GM21447 (cell line): ENCODE results near the gene PPP1CC.
A peak's percentile ranks its signal among the peaks of the same experiment; 100 is the strongest.
"Not testable (repeated sequence)": the region's sequence is repeated elsewhere in the genome, so short reads cannot be mapped to it uniquely, and the experiment has no call there.

Experiments used
- ATAC-seq: cut with Tn5 transposase; IDR thresholded peaks from one replicate; pipeline ENCODE4 v1.9.1; 2021; ENCODE audit not compliant: unreplicated experiment

Gene PPP1CC

DNA sequence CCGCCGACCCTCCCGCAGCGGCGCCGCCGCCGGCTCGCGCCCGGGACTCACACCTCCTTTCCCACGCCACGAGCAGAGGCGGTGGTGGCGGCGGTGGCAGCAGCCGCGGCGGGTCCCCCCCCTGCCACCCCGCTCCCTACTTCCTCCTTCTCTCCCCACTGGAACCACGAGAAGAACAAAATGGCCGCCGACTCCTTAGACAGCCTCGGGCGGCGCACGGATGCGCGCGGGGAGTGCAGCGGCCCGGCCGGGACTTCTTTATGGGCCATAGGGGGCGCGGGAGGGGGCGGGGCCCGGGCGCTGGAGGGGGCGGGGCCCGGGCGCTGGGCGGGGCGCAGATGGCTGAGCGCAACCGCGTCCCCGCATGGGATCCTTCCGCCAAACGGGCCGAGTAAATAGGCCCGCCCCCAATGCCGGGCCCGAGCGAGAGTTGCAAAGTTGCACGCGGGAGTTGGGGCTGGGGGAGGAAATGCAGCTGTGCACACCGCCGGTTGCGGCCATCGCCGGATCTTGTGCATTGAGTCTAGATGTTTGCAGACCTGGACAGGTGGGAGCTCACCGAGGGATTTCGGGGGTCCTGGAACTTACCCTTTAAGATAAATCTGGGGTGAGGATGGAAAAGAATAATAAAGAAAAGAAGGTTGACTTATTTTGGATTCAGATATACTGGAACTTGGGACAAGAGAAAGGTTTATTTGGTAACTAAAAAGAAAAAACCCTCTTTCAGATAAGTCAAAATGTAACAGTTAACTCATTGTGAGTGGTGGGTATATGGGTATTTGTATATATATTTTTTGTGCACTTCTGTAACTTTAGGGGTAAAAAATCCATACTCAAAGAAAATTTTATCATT is at the start of gene PPP1CC:
PPP1CC (minus strand) TSS at position 174 of the 853 bp plus-strand sequence. CDS start 184 bp downstream, outside the sequence.
- peak; percentile 73 for ATAC-seq

- no peak for ATAC-seq
These were observed 48.9 kb upstream of the PPP1CC start for GRCh38 chr12:110791589-110791988.

DNA sequence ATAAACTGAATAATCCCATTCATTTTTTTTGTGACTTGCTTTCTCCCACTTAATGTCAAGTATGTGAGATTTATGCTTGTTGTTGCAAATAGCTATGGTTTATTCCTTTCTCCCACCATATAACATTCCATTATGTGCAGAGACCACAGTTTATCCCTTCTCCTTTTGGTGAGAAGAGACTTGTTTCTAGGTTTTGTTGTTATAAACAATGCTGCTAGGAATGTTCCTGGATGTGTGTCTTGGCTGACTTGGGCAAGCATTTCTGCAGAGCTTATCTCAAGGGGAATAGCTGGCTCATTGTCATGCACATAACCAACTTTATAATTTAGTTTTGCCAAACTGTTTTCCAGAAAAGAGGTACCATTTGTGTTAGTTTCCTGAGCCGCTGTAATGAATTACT is 47.6 kb upstream of the PPP1CC start:
- no peak for ATAC-seq

- no peak for ATAC-seq
These were observed 43.3 kb upstream of the PPP1CC start for GRCh38 chr12:110786012-110786411.

GRCh38 chr12:110785240-110785639 is 42.5 kb upstream of the PPP1CC start:
- no peak for ATAC-seq

DNA sequence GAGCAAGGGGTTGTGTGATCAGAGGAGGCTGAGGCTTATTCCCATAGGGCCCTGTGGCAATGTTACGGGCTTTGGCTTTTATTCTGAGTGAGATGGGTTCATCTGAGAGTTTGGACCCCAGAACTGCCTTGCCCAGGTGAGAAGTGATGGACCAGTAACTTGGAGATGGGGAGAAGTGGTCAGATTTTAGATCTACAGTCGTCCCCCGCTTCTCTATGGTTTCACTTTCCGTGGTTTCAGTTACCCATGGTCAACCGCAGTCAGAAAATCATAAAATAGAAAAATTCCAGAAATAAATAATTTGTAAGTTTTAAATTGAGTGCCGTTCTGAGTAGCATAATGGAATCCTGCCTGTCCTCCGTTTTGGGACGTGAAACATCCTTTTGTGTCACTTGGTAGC is 40.2 kb upstream of the PPP1CC start:
- ATAC-seq = no peak

- ATAC-seq = no peak
These were observed 39.4 kb upstream of the PPP1CC start for GRCh38 chr12:110782094-110782493.

- ATAC-seq = no peak
These were observed 37.8 kb upstream of the PPP1CC start for GRCh38 chr12:110780448-110780847.

- ATAC-seq = no peak
These were observed 36.3 kb upstream of the PPP1CC start for GRCh38 chr12:110778833-110779577.

GRCh38 chr12:110776410-110776809 is 33.7 kb upstream of the PPP1CC start:
- peak; percentile 95 for ATAC-seq

GRCh38 chr12:110775997-110776396 is 33.3 kb upstream of the PPP1CC start:
- ATAC-seq = no peak

DNA sequence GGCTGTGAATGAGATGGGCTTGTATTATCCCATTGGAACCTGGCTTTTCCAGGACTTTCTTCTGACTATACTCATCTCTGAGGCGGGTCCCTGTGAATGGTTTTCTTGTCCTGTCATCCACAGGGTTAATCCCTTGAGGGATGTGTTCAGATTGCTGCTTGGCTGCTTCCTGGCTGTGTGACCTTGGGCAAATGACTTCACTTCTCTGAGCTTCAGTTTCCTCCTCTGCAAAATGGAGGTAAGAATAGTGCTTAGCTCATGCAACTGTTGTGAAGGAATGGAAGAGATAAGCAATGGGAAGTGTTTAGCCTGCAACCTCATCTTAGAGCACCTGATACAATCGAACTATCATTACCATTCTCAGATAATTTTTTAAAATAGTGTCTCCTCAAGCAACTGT is 32.1 kb upstream of the PPP1CC start:
- ATAC-seq = no peak

DNA sequence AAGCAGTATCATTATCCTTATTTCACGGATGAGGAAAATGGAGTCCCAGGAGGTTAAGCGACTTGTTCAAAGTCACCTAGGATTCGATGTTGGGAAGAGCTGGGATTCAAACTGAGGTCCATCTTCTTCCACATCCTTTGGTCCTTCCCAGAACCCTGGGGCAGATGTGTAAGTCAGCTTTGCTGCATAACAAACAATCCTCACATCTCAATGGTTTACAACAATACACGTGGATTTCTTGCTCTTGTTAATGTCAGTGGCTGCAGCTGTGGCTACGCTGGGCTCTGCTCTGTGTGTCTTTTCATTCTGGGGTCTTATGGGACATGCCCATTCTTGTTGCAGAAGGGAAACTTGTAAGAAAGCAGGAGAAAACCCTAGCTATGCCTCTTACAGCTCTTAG is 26.3 kb upstream of the PPP1CC start:
- no peak for ATAC-seq

DNA sequence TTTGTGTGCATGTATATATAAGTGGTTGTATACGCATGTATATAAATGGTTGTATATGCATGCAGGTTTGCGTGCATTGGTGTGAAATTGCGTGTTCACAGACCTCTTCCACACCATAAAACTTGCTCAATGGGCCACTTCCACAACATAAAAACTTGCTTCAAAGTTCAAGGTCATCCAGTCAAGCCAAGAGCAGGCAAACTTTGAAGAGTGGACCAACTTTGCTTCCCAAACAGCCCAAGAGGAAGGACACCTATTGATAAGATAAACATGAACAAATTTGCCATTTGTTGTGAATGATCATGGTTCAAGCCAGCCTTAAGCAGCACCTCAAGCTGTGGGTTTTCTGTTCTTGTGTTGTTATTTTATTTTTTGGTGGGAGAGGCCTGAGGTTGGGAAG is 25.2 kb upstream of the PPP1CC start:
- no peak for ATAC-seq

DNA sequence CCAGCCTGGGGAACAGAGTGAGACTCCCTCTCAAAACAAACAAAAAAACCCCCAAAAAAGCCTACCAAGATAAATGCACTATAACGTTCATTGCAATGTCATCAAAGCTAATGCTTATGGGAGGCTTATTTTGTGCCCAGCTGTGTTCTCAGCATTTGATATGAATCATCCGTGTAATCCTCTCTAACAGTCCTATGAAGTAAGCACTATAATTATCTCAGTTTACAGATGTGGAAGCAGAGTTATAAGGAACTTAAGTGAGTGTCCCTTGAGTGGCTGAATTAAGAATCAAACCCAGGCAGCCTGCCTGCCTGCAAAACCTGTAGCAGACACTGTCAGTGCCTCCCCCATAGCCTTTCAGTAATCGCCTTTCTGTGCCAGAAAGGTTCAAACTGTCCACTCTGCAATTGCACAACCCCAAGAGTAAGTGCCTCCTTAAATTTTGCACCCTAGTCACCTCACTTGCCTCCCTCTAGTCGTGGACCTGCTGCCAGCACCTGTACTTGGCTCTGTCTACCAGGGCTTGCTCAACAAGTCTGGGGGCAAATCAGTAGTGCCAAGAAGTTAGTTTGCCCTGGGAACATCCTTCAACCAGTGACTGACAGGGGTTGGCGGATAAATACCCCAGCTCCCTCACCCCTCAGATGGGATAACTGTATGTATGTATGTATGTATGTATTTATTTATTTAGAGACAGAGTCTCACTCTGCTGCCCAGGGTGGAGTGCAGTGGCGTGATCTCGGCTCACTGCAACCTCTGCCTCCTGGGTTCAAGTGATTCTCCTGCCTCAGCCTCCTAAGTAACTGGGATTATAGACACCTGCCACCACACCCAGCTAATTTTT is 23.8 kb upstream of the PPP1CC start:
- no peak for ATAC-seq

DNA sequence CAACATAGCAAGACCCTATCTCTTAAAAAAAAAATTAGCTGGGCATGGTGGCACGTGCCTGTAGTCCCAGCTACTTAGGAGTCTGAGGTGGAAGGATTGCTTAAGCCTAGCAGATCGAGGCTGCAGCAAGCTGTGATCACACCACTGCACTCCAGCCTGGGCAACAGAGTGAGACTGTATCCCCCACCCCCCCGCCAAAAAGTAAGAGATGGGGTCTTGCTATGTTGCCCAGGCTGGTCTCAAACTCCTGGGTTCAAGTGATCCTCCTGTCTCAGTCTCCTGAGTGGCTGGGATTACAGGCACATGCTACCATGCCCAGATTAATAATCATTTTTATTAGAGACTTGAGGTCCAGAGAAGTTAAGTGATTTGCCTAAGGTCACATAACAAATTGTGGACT is 22.9 kb upstream of the PPP1CC start:
- ATAC-seq = not testable (repeated sequence)

GRCh38 chr12:110765111-110765510 is 22.4 kb upstream of the PPP1CC start:
- no peak for ATAC-seq

- no peak for ATAC-seq
These were observed 20.9 kb upstream of the PPP1CC start for GRCh38 chr12:110763583-110763982.

GRCh38 chr12:110762891-110763290 is 20.2 kb upstream of the PPP1CC start:
- no peak for ATAC-seq

GRCh38 chr12:110760204-110760609 is 17.5 kb upstream of the PPP1CC start:
- ATAC-seq = no peak

GRCh38 chr12:110758922-110759321 is 16.2 kb upstream of the PPP1CC start:
- no peak for ATAC-seq
